ENCODE results near the gene GET4. TPM values are rescaled to one million over a fixed set of nuclear protein-coding genes. Genes with fewer than 3 reads are reported as not detected.

Gene GET4
- total RNA-seq, 1 experiment from 2014 or later: 90.9 TPM

DNA sequence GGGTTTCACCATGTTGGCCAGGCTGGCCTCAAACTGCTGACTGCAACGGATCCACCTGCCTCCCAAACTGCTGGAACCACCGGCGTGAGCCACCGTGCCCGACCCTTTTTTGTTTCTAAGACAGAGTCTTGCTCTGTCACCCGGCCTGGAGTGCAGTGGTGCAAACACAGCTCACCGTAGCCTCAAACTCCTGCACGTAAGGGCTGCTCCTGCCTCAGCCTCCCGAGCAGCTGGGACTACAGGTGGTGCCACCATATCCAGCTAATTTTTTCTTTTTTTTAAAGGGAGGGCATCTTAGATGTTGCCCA is 41.7 kb downstream of the GET4 start:
- Histone ChIP-seq H3K9me3 (ENCODE audit: control insufficient read depth, insufficient read depth, low read depth, low read length) (no peaks in the 10 kb centered on the region), H3K27ac (ENCODE audit: low read length) (no peak overlapping the region), H3K36me3 (ENCODE audit: control insufficient read depth, insufficient read depth, low read length) (no peaks in the 10 kb centered on the region), H3K27me3 (ENCODE audit: control insufficient read depth, insufficient read depth, low read length) (no peaks in the 10 kb centered on the region), H3K4me3 (ENCODE audit: low read depth in 2 of 2, low read length in 2 of 2) (no peak overlapping the region), H3K4me1 (ENCODE audit: control insufficient read depth, insufficient read depth, low read length) (peaks cover 21% of the 10 kb centered on the region)
- no TSS peak for BruUV-seq (replicated peaks)
- CTCF ChIA-PET: no interaction called here
- POLR2A ChIA-PET: no interaction called here
- DNase-seq (ENCODE audit: low read depth, low spot score): no peak
- in situ Hi-C loops (cut with HindIII; ENCODE audit: low pct_unique_long_range_greater_than_20kb, low sequenced_read_pairs): no loop called here
- TF ChIP-seq SIN3A (IDR thresholded peaks at IDR 0.05; ENCODE audit: borderline replicate concordance, insufficient read depth, low read depth, low read length): no peak
- TF ChIP-seq, protein P1, sequence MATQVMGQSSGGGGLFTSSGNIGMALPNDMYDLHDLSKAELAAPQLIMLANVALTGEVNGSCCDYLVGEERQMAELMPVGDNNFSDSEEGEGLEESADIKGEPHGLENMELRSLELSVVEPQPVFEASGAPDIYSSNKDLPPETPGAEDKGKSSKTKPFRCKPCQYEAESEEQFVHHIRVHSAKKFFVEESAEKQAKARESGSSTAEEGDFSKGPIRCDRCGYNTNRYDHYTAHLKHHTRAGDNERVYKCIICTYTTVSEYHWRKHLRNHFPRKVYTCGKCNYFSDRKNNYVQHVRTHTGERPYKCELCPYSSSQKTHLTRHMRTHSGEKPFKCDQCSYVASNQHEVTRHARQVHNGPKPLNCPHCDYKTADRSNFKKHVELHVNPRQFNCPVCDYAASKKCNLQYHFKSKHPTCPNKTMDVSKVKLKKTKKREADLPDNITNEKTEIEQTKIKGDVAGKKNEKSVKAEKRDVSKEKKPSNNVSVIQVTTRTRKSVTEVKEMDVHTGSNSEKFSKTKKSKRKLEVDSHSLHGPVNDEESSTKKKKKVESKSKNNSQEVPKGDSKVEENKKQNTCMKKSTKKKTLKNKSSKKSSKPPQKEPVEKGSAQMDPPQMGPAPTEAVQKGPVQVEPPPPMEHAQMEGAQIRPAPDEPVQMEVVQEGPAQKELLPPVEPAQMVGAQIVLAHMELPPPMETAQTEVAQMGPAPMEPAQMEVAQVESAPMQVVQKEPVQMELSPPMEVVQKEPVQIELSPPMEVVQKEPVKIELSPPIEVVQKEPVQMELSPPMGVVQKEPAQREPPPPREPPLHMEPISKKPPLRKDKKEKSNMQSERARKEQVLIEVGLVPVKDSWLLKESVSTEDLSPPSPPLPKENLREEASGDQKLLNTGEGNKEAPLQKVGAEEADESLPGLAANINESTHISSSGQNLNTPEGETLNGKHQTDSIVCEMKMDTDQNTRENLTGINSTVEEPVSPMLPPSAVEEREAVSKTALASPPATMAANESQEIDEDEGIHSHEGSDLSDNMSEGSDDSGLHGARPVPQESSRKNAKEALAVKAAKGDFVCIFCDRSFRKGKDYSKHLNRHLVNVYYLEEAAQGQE (IDR thresholded peaks at IDR 0.05; ENCODE audit: insufficient read depth in 1 of 2, low read depth in 2 of 2, low read length in 1 of 2): no peak
- no peak for TF ChIP-seq POLR2AphosphoS5 (IDR thresholded peaks at IDR 0.05; ENCODE audit: low read depth, low read length)
- TF ChIP-seq TCF7L2 (IDR thresholded peaks at IDR 0.05; ENCODE audit: low read depth, low read length): no peak
- no peak for TF ChIP-seq CTCF (IDR thresholded peaks at IDR 0.05)
- no peak for ATAC-seq
- intact Hi-C loops (cut with micrococcal nuclease; ENCODE audit: unreplicated experiment): no loop called here

DNA sequence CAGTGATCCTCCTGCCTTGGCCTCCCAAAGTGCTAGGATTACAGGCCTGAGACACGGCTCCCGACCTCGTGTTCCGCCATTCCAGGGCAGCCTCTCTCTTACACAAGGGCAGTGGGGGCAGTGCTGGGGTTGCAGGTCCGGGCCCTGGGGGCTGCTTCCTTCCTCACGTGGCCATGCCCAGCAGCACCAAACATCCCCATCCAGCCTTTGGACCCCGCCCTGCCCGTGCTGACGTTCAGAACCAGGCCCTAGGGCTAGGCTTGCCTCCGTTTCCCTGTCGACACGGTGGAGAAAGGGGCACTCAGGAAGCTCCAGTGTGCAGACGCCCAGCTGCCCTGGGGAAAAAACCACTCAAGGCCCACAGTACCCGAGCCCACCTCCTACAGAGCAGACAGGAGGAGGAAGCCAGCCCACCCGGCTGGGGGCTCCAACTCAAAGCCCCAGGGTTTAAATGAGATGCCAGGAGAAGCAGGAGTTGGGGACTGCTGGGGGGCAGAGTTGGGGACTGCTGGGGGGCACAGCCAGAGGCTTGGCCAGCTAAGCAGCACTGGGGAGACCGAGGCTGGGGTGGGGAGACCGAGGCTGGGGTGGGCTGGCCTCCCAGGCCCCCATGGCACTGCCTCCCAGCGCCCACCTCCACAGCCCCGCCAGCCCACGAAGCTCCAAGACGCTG is 42.2 kb downstream of the GET4 start:
- no peaks in the 10 kb centered on the region for H3K36me3 ChIP-seq (ENCODE audit: control insufficient read depth, insufficient read depth, low read length)
- no peak for ATAC-seq
- no peaks in the 10 kb centered on the region for H3K27me3 ChIP-seq (ENCODE audit: control insufficient read depth, insufficient read depth, low read length)
- TF ChIP-seq POLR2AphosphoS5 (IDR thresholded peaks at IDR 0.05; ENCODE audit: low read depth, low read length): no peak
- no peak for TF ChIP-seq TCF7L2 (IDR thresholded peaks at IDR 0.05; ENCODE audit: low read depth, low read length)
- TF ChIP-seq, protein P1 (IDR thresholded peaks at IDR 0.05; ENCODE audit: insufficient read depth in 1 of 2, low read depth in 2 of 2, low read length in 1 of 2): no peak
- TF ChIP-seq CTCF (IDR thresholded peaks at IDR 0.05): no peak
- no peak for TF ChIP-seq SIN3A (IDR thresholded peaks at IDR 0.05; ENCODE audit: borderline replicate concordance, insufficient read depth, low read depth, low read length)
- CTCF ChIA-PET: no interaction called here
- H3K4me3 ChIP-seq (ENCODE audit: low read depth in 2 of 2, low read length in 2 of 2): no peak overlapping the region
- BruUV-seq (replicated peaks): no TSS peak
- H3K9me3 ChIP-seq (ENCODE audit: control insufficient read depth, insufficient read depth, low read depth, low read length): no peaks in the 10 kb centered on the region
- intact Hi-C loops (cut with micrococcal nuclease; ENCODE audit: unreplicated experiment) (no loop called here), in situ Hi-C loops (cut with HindIII; ENCODE audit: low pct_unique_long_range_greater_than_20kb, low sequenced_read_pairs) (no loop called here)
- peaks cover 26% of the 10 kb centered on the region for H3K4me1 ChIP-seq (ENCODE audit: control insufficient read depth, insufficient read depth, low read length)
- H3K27ac ChIP-seq (ENCODE audit: low read length): no peak overlapping the region
- POLR2A ChIA-PET: no interaction called here
- DNase-seq (ENCODE audit: low read depth, low spot score): no peak

Data from Panc1 (cell line).